SKM-1 treated with dmso at 0.1 percent for 144 hours (cell line): ENCODE data around the gene FABP6.

Experiments
- DNase-seq: peaks from one replicate; lab custom pipeline; 2025; ENCODE audit not compliant: unreplicated experiment; lab: John Stamatoyannopoulos, UW

Gene FABP6

DNA sequence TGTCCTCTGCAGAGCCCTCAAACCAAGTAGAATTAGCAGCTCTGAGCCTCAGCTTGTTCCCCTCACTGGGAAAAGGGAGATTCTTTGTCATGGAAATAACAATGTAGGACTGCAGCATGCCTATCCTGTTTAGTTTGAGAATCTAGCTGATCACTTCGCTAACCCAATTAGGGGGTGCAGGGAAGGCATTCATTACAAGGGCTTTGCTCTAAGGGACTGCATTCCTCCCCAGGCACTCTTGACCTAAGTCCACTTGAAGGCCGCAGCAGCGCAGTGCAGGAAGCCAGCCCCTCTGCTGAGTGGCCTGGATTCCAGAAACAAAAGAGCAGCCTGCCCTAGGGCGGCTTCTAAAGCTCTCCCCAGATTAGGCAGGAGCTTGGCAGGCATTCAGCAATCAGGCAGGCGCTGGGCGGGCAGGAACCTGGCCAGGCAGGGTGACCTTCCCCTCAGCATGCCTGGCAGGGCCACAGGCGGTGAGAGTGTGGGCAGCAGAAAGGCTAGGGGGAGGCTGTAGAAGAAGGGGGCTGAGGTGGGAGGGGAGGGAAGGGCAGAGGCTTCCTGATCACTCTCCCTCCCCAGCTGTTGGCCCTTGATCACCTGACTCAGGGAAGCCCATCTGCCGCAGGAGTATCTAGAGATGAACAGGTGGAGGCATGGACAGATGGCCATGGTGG, 58.2 kb downstream of the FABP6 start:
- no peak for DNase-seq
